H9 (cell line): ENCODE results near the gene HDC. TPM values are rescaled to one million over a fixed set of nuclear protein-coding genes. Genes with fewer than 3 reads are reported as not detected.

ENCODE experiments used
- DNase-seq: peaks from one replicate; pipeline ENCODE4 v3.0.0-alpha.2; 2017
- H2AFZ ChIP-seq: one replicate; pipeline ENCODE4 v1.6.1; 2013; ENCODE audit warnings: mild to moderate bottlenecking, low read length, control low read depth, moderate library complexity
- H2AK5ac ChIP-seq: 2 replicates; pipeline ENCODE4 v1.6.1; 2013; ENCODE audit warnings: low read length, control low read depth, mixed read lengths; ENCODE audit not compliant: insufficient read length
- H2BK120ac ChIP-seq: one replicate; pipeline ENCODE4 v1.6.1; 2013; ENCODE audit warnings: low read depth, mild to moderate bottlenecking, low read length, control low read depth, inconsistent platforms; ENCODE audit not compliant: poor library complexity, severe bottlenecking
- H2BK12ac ChIP-seq: 2 replicates; pipeline ENCODE4 v1.6.1; 2013; ENCODE audit warnings: low read length, control low read depth, mixed read lengths, low read depth; ENCODE audit not compliant: insufficient read length
- H2BK15ac ChIP-seq: 2 replicates; pipeline ENCODE4 v1.6.1; 2013; ENCODE audit warnings: low read depth, low read length, control low read depth
- H2BK20ac ChIP-seq: one replicate; pipeline ENCODE4 v1.6.1; 2013; ENCODE audit warnings: low read depth, mild to moderate bottlenecking, low read length, control low read depth, inconsistent platforms; ENCODE audit not compliant: poor library complexity, severe bottlenecking
- H2BK5ac ChIP-seq: 2 replicates; pipeline ENCODE4 v1.6.1; 2013; ENCODE audit warnings: low read length, control low read depth, mixed read lengths; ENCODE audit not compliant: insufficient read length
- H3K14ac ChIP-seq: 2 replicates; pipeline ENCODE4 v1.6.1; 2013; ENCODE audit warnings: low read length, control low read depth; ENCODE audit not compliant: insufficient read depth
- H3K18ac ChIP-seq: 2 replicates; pipeline ENCODE4 v1.6.1; 2013; ENCODE audit warnings: low read depth, mild to moderate bottlenecking, mixed read lengths, low read length, control low read depth; ENCODE audit not compliant: insufficient read length
- H3K23ac ChIP-seq: 2 replicates; pipeline ENCODE4 v1.6.1; 2013; ENCODE audit warnings: low read length, control low read depth, mixed read lengths, low read depth; ENCODE audit not compliant: insufficient read length
- H3K23me2 ChIP-seq: 2 replicates; pipeline ENCODE4 v1.6.1; 2013; ENCODE audit warnings: low read depth, mild to moderate bottlenecking, mixed read lengths, low read length, control low read depth; ENCODE audit not compliant: insufficient read length, poor library complexity, severe bottlenecking
- H3K27ac ChIP-seq: 2 replicates; pipeline ENCODE4 v1.5.1; 2013; ENCODE audit warnings: low read length, control low read depth, mixed read lengths, low read depth; ENCODE audit not compliant: insufficient read length
- H3K27me3 ChIP-seq: 2 replicates; pipeline ENCODE4 v1.6.1; 2013; ENCODE audit warnings: low read length, control low read depth, inconsistent platforms; ENCODE audit not compliant: insufficient read depth
- H3K4ac ChIP-seq: 2 replicates; pipeline ENCODE4 v1.6.1; 2013; ENCODE audit warnings: low read depth, mild to moderate bottlenecking, control low read depth, inconsistent platforms, low read length, moderate library complexity
- H3K4me1 ChIP-seq: 2 replicates; pipeline ENCODE4 v1.6.1; 2013; ENCODE audit warnings: low read length, control low read depth, inconsistent platforms; ENCODE audit not compliant: insufficient read depth
- H3K4me2 ChIP-seq: 2 replicates; pipeline ENCODE4 v1.6.1; 2013; ENCODE audit warnings: low read length, control low read depth, mixed read lengths; ENCODE audit not compliant: insufficient read length, insufficient read depth
- H3K56ac ChIP-seq: 2 replicates; pipeline ENCODE4 v1.6.1; 2013; ENCODE audit warnings: low read depth, mild to moderate bottlenecking, mixed read lengths, low read length, control low read depth; ENCODE audit not compliant: insufficient read length
- H3K79me1 ChIP-seq: 2 replicates; pipeline ENCODE4 v1.6.1; 2013; ENCODE audit warnings: low read depth, mild to moderate bottlenecking, moderate library complexity, low read length, control low read depth, inconsistent platforms; ENCODE audit not compliant: insufficient read depth, poor library complexity, severe bottlenecking
- H3K79me2 ChIP-seq: 2 replicates; pipeline ENCODE4 v1.6.1; 2013; ENCODE audit warnings: low read length, control low read depth, inconsistent platforms; ENCODE audit not compliant: insufficient read depth
- H3K9ac ChIP-seq: 2 replicates; pipeline ENCODE4 v1.6.1; 2013; ENCODE audit warnings: low read length, control low read depth, mixed read lengths; ENCODE audit not compliant: insufficient read length; ENCODE audit errors: extremely low read depth
- H3K9me3 ChIP-seq: one replicate; pipeline ENCODE4 v1.6.1; 2013; ENCODE audit warnings: low read depth, low read length, inconsistent platforms; ENCODE audit not compliant: control insufficient read depth
- H3T11ph ChIP-seq: one replicate; pipeline ENCODE4 v1.6.1; 2013; ENCODE audit warnings: mild to moderate bottlenecking, low read length, control low read depth, inconsistent platforms
- H4K20me1 ChIP-seq: one replicate; pipeline ENCODE4 v1.6.1; 2013; ENCODE audit not compliant: control insufficient read depth, insufficient read length, insufficient read depth
- H4K5ac ChIP-seq: 2 replicates; pipeline ENCODE4 v1.6.1; 2013; ENCODE audit warnings: low read depth, mild to moderate bottlenecking, mixed read lengths, low read length, control low read depth; ENCODE audit not compliant: insufficient read length
- H4K8ac ChIP-seq: replicated peaks from 2 replicates; pipeline ENCODE4 v1.6.1; 2013; ENCODE audit warnings: low read length, control low read depth, mixed read lengths, low read depth; ENCODE audit not compliant: insufficient read length
- H4K91ac ChIP-seq: 2 replicates; pipeline ENCODE4 v1.6.1; 2013; ENCODE audit warnings: low read depth, mild to moderate bottlenecking, moderate library complexity, mixed read lengths, low read length, control low read depth; ENCODE audit not compliant: insufficient read length
- H3K27ac Mint-ChIP-seq, 3 experiments: 2 replicates in 2 of 3; 3 replicates in 1 of 3; pipeline ENCODE4 v1.8.0; 2020 to 2021; ENCODE audit warnings: mixed read lengths in 3 of 3, mild to moderate bottlenecking in 1 of 3, moderate library complexity in 1 of 3
- H3K27me3 Mint-ChIP-seq: 2 replicates; pipeline ENCODE4 v1.8.0; 2021; ENCODE audit warnings: low read depth, mild to moderate bottlenecking, moderate library complexity, mixed read lengths
- H3K36me3 Mint-ChIP-seq, 3 experiments: 2 replicates in 2 of 3; 3 replicates in 1 of 3; pipeline ENCODE4 v1.8.0; 2020 to 2021; ENCODE audit warnings: low read depth in 3 of 3, mixed read lengths in 3 of 3; ENCODE audit not compliant: insufficient read depth in 1 of 3
- H3K4me1 Mint-ChIP-seq, 2 experiments: 2 replicates each; pipeline ENCODE4 v1.8.0; 2020; ENCODE audit warnings: mixed read lengths in 2 of 2
- H3K4me3 Mint-ChIP-seq, 2 experiments: 2 replicates in 1 of 2; 3 replicates in 1 of 2; pipeline ENCODE4 v1.8.0; 2020 to 2021; ENCODE audit warnings: mild to moderate bottlenecking in 2 of 2, mixed read lengths in 2 of 2, moderate library complexity in 1 of 2
- H3K9me3 Mint-ChIP-seq, 2 experiments: 2 replicates in 1 of 2; 3 replicates in 1 of 2; pipeline ENCODE4 v1.8.0; 2020; ENCODE audit warnings: mild to moderate bottlenecking in 2 of 2, mixed read lengths in 2 of 2, moderate library complexity in 1 of 2
- WGBS: extraction: QIAGEN DNeasy Blood & Tissue Kit; methylation state at CpG from one replicate; pipeline ENCODE4 v1.1.7; 2013; ENCODE audit warnings: missing lambda C conversion rate, low lambda C conversion rate, mixed read lengths; ENCODE audit not compliant: insufficient read length; ENCODE audit errors: extremely low coverage; 5-methylcytosine and 5-hydroxymethylcytosine counted together
- total RNA-seq: library from RNA; stranded (reverse); gene quantifications from 2 replicates; pipeline ENCODE4 v1.2.1, GENCODE V29; 2021
- TF ChIP-seq, protein P1 (sequence below): fragments of 200-600 bp; sonication (generic); conservative IDR thresholded peaks from 3 replicates; pipeline ENCODE4 v1.8.0; 2021; ENCODE audit warnings: antibody characterized with exemption, mild to moderate bottlenecking

Gene HDC
- total RNA-seq, 1 experiment from 2014 or later, result not detected

DNA sequence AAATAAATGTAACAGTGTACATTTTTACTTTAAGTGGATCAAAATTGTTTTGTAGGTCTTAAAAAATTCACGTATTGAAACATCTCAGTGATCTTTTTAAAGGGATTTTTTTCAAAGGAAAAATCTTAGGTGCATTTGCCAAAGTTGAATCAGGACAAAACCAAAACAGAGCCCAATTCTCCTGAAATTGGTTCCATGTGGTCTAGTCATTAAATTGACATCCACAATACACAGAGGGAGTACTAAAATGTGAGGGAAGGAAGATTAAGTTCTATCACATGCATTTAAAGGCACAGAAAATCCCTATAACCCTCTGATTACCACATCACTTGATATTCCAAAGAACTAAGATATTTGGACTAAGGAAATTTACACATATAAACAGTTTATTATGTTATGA lies 39.3 kb upstream of the HDC start:
- Histone ChIP-seq H3K79me2 (no peaks in the 10 kb centered on the region), H2BK20ac (no peak overlapping the region), H3K9ac (no peak overlapping the region), H2BK120ac (no peak overlapping the region), H3K18ac (no peak overlapping the region), H3K4me1 (no peaks in the 10 kb centered on the region), H2BK5ac (no peak overlapping the region), H3K4me2 (no peak overlapping the region), H2BK12ac (no peak overlapping the region), H3K27me3 (no peaks in the 10 kb centered on the region), H3K14ac (no peak overlapping the region), H3K9me3 (peaks cover 7% of the 10 kb centered on the region), H2AK5ac (no peak overlapping the region), H3K27ac (no peak overlapping the region), H4K20me1 (no peaks in the 10 kb centered on the region), H4K5ac (no peak overlapping the region), H3K79me1 (peaks cover 2% of the 10 kb centered on the region), H3K23ac (no peak overlapping the region), H3K4ac (no peak overlapping the region), H3T11ph (no peak overlapping the region), H3K56ac (no peak overlapping the region), H4K91ac (no peak overlapping the region), H4K8ac (no peak overlapping the region), H3K23me2 (no peaks in the 10 kb centered on the region), H2BK15ac (no peak overlapping the region), H2AFZ (no peak overlapping the region)
- Mint-ChIP-seq H3K4me3 (no peak overlapping the region), H3K4me1 (no peaks in the 10 kb centered on the region), H3K9me3 (peaks cover 17 to 24% of the 10 kb centered on the region in 2 experiments), H3K27ac (no peak overlapping the region), H3K36me3 (peaks cover 31 to 66% (median 64%) of the 10 kb centered on the region in 3 experiments), H3K27me3 (no peaks in the 10 kb centered on the region)
- WGBS, result no CpG with 5 or more reads among the region's 1 CpG
- no peak for DNase-seq
- TF ChIP-seq, protein P1, sequence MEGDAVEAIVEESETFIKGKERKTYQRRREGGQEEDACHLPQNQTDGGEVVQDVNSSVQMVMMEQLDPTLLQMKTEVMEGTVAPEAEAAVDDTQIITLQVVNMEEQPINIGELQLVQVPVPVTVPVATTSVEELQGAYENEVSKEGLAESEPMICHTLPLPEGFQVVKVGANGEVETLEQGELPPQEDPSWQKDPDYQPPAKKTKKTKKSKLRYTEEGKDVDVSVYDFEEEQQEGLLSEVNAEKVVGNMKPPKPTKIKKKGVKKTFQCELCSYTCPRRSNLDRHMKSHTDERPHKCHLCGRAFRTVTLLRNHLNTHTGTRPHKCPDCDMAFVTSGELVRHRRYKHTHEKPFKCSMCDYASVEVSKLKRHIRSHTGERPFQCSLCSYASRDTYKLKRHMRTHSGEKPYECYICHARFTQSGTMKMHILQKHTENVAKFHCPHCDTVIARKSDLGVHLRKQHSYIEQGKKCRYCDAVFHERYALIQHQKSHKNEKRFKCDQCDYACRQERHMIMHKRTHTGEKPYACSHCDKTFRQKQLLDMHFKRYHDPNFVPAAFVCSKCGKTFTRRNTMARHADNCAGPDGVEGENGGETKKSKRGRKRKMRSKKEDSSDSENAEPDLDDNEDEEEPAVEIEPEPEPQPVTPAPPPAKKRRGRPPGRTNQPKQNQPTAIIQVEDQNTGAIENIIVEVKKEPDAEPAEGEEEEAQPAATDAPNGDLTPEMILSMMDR, result no peak
